HG02840 (cell line): Measurements from ENCODE around the gene MRM3.
"Not testable (repeated sequence)": the region's sequence is repeated elsewhere in the genome, so short reads cannot be mapped to it uniquely, and the experiment has no call there.

Experiments
- ATAC-seq: cut with Tn5 transposase; IDR thresholded peaks from one replicate; pipeline ENCODE4 v1.9.1; 2021; ENCODE audit warnings: mild to moderate bottlenecking, moderate library complexity, moderate number of reproducible peaks; ENCODE audit not compliant: unreplicated experiment, low FRiP score

The MRM3 gene

GRCh38 chr17:753418-753817 lies 28.7 kb upstream of the MRM3 start:
- no peak for ATAC-seq

GRCh38 chr17:755319-755961 lies 26.7 kb upstream of the MRM3 start:
- ATAC-seq = not testable (repeated sequence)

GRCh38 chr17:756010-756567 lies 26.1 kb upstream of the MRM3 start:
- ATAC-seq = not testable (repeated sequence)

GRCh38 chr17:759964-760363 lies 22.2 kb upstream of the MRM3 start:
- no peak for ATAC-seq

- ATAC-seq = no peak
Measured at GRCh38 chr17:760371-760770, 21.8 kb upstream of the MRM3 start.

GRCh38 chr17:767076-767475 lies 15.1 kb upstream of the MRM3 start:
- ATAC-seq = no peak

- ATAC-seq = no peak
Measured at GRCh38 chr17:773016-773415, 9.1 kb upstream of the MRM3 start.

- ATAC-seq = no peak
Measured at GRCh38 chr17:773467-774312, 8.5 kb upstream of the MRM3 start.

- no peak for ATAC-seq
Measured at GRCh38 chr17:774313-774584, 7.9 kb upstream of the MRM3 start.

- ATAC-seq = no peak
Measured at GRCh38 chr17:778096-778495, 4.1 kb upstream of the MRM3 start.

GRCh38 chr17:784143-784542 lies 2.0 kb downstream of the MRM3 start:
- no peak for ATAC-seq

GRCh38 chr17:785901-786300 lies 3.7 kb downstream of the MRM3 start:
- not testable (repeated sequence) for ATAC-seq

- ATAC-seq = no peak
Measured at GRCh38 chr17:787641-788221, 5.6 kb downstream of the MRM3 start.

GRCh38 chr17:788551-788950 lies 6.4 kb downstream of the MRM3 start:
- no peak for ATAC-seq

GRCh38 chr17:789160-789840 lies 7.1 kb downstream of the MRM3 start:
- no peak for ATAC-seq

GRCh38 chr17:789931-790873 lies 8.0 kb downstream of the MRM3 start:
- ATAC-seq = not testable (repeated sequence)

- ATAC-seq = not testable (repeated sequence)
Measured at GRCh38 chr17:790874-791247, 8.7 kb downstream of the MRM3 start.

GRCh38 chr17:791829-792228 lies 9.7 kb downstream of the MRM3 start:
- ATAC-seq = no peak

GRCh38 chr17:792277-792676 lies 10.1 kb downstream of the MRM3 start:
- no peak for ATAC-seq

GRCh38 chr17:794876-795275 lies 12.7 kb downstream of the MRM3 start:
- ATAC-seq = no peak
